ENCODE data around the gene SIL1. TPM values are rescaled to one million over a fixed set of nuclear protein-coding genes. Genes with fewer than 3 reads are reported as not detected.
A peak's percentile ranks its signal among the peaks of the same experiment; 100 is the strongest.
"Not testable (repeated sequence)": the region's sequence is repeated elsewhere in the genome, so short reads cannot be mapped to it uniquely, and the experiment has no call there.

SIL1 gene
- total RNA-seq, 2 experiments from 2014 or later, result 27.2 to 30.3 TPM

DNA sequence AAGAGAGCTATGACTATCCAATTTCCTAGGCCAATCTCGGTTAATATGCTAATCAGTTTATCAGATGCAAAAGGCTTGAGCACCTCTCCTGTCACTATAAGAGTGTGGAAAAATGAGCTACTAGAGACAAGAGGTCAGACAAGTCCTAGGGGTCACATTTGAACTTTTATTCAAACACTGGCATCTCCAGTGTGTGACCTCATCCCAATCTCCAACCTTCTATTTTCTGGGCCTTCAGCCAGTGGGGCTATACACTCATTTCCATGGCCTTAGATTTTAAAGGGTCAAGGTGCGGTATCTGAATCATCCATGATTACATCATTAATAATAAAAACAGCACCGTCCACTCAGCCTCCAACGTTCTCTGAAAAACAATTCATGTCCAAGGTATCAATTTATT is 183.4 kb downstream of the SIL1 start:
- no peak for DNase-seq
- no peak overlapping the region for H3K27ac Mint-ChIP-seq
- no peak overlapping the region for H3K4me3 Mint-ChIP-seq
- POLR2A ChIA-PET, result no interaction called here
- peaks cover 41% of the 10 kb centered on the region for H3K36me3 Mint-ChIP-seq
- H3K9me3 Mint-ChIP-seq, result no peaks in the 10 kb centered on the region
- CTCF ChIA-PET, result no interaction called here
- no peaks in the 10 kb centered on the region for H3K4me1 Mint-ChIP-seq (ENCODE audit: low read depth)
- intact Hi-C loops (cut with micrococcal nuclease), result no loop called here
- H3K27me3 Mint-ChIP-seq, result no peaks in the 10 kb centered on the region

DNA sequence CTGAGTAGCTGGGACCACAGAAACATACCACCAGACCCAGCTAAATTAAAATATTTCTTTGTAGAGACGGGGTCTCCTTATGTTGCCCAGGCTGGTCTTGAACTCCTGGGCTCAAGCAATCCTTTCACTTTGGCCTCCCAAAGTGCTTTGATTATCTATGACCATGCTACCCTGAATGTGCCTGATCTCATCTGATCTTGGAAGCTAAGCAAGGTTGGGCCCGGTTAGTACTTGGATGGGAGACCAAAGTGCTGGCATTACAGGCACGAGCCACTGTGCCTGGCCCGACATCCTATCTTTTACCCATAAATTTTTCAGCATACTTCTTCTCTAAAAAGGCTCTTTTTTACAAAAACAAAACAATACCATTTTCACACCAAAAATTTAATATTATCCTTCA is 186.0 kb downstream of the SIL1 start:
- ChIA-PET CTCF (no interaction called here), POLR2A (no interaction called here)
- Mint-ChIP-seq H3K4me1 (ENCODE audit: low read depth) (no peaks in the 10 kb centered on the region), H3K27ac (no peak overlapping the region), H3K4me3 (no peak overlapping the region), H3K36me3 (peaks cover 33% of the 10 kb centered on the region), H3K9me3 (no peaks in the 10 kb centered on the region), H3K27me3 (no peaks in the 10 kb centered on the region)
- DNase-seq, result no peak
- intact Hi-C loops (cut with micrococcal nuclease), result no loop called here

DNA sequence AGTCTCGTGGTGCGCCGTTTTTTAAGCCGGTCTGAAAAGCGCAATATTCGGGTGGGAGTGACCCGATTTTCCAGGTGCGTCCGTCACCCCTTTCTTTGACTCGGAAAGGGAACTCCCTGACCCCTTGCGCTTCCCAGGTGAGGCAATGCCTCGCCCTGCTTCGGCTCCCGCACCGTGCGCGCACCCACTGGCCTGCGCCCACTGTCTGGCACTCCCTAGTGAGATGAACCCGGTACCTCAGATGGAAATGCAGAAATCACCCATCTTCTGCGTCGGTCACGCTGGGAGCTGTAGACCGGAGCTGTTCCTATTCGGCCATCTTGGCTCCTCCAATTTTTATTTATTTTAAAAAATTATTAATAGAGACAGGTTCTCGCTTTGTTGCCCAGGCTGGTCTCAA is 187.0 kb downstream of the SIL1 start:
- DNase-seq; H3K27me3 Mint-ChIP-seq; POLR2A ChIA-PET; H3K9me3 Mint-ChIP-seq; H3K4me1 Mint-ChIP-seq (ENCODE audit: low read depth); CTCF ChIA-PET; H3K27ac Mint-ChIP-seq; intact Hi-C loops (cut with micrococcal nuclease): not testable (repeated sequence)
- peaks cover 26% of the 10 kb centered on the region for H3K36me3 Mint-ChIP-seq
- peak overlapping the region; percentile 26 for H3K4me3 Mint-ChIP-seq

DNA sequence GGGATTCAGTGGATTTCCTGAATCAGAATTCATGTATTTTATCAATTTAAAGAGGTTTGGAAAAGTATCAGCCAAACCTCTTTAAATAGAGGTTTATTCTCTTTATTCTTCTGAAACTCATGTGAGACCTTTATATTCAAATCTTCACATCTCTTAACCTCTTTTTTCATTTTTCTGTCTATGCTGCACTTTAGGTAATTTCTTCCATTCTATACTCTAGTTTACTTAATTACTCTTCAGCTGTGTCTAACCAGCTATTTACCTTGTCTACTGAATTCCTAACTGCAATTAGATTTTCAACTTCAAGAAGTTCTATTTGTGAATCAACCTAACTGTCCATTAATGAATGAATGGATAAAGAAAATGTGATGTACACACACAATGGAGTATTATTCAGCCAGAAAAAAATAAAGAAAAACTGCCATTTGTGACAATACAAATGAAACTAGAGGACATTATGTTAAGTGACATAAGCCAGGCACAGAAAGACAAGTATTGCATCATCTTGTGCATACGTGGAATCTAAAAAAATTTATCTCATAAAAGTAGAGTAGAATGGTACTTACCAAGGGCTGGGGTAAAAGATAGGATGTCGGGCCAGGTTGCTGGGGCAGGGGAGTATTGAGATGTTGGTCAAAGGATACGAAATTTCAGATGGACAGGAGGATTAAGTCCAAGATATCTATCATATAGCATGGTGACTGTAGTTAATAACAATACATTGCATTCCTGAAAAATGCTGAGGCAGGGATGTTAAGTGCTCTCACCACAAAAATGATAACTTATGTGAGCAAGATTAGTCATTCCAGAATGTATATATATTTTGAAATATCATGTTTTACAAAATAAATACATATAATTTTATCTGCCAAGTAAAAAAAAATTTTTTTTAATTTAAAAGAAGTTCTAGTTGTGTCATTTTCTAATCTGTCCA is 193.5 kb downstream of the SIL1 start:
- peaks cover 6% of the 10 kb centered on the region for H3K36me3 Mint-ChIP-seq
- H3K27ac Mint-ChIP-seq, result no peak overlapping the region
- no peaks in the 10 kb centered on the region for H3K9me3 Mint-ChIP-seq
- POLR2A ChIA-PET, result no interaction called here
- CTCF ChIA-PET, result no interaction called here
- DNase-seq, result no peak
- H3K27me3 Mint-ChIP-seq, result no peaks in the 10 kb centered on the region
- H3K4me1 Mint-ChIP-seq (ENCODE audit: low read depth), result no peaks in the 10 kb centered on the region
- intact Hi-C loops (cut with micrococcal nuclease), result no loop called here
- H3K4me3 Mint-ChIP-seq, result no peak overlapping the region

DNA sequence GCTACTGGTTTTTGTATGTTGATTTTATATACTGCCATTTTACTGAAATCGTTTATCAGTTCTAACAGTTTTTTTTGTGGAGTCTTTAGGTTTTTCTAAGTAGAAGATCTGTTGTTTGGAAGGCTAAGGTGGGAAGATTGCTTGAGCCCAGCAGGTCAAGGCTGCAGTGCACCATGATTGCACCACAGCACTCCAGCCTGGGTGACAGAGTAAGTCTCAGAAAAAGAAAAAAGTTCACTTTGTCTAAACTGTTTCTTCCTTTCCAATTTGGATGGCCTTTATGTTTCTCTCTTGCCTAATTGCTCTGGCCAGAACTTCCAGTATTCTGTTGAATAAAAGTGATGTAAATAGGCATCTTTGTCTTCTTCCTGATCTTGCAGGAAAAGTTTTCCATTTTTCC is 198.5 kb downstream of the SIL1 start:
- Mint-ChIP-seq H3K9me3 (peaks cover 11% of the 10 kb centered on the region), H3K27ac (no peak overlapping the region), H3K4me3 (no peak overlapping the region), H3K4me1 (ENCODE audit: low read depth) (no peaks in the 10 kb centered on the region), H3K27me3 (no peaks in the 10 kb centered on the region), H3K36me3 (peaks cover 14% of the 10 kb centered on the region)
- DNase-seq, result no peak
- POLR2A ChIA-PET, result no interaction called here
- intact Hi-C loops (cut with micrococcal nuclease), result no loop called here
- CTCF ChIA-PET, result no interaction called here

DNA sequence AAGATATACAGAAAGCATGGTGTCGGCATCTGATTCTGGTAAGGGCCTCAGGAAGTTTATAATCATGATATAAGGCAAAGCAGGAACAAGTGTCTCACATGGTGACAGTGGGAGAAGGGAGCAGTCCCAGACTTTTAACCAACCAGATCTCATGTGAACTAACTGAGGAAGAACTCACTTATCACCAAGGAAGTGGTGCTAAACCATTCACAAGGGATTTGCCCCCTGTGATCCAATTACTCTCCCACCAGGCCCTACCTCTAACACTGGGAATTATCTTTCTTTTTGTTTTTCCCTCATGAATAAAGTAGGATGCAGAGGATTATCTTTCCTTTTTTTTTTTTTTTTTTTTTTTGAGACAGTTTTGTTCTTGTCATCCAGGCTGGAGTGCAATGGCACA is 199.6 kb downstream of the SIL1 start:
- no peak overlapping the region for H3K27ac Mint-ChIP-seq
- H3K27me3 Mint-ChIP-seq, result no peaks in the 10 kb centered on the region
- ChIA-PET POLR2A (no interaction called here), CTCF (no interaction called here)
- DNase-seq, result no peak
- intact Hi-C loops (cut with micrococcal nuclease), result no loop called here
- H3K4me1 Mint-ChIP-seq (ENCODE audit: low read depth), result no peaks in the 10 kb centered on the region
- peaks cover 11% of the 10 kb centered on the region for H3K9me3 Mint-ChIP-seq
- no peak overlapping the region for H3K4me3 Mint-ChIP-seq
- peaks cover 14% of the 10 kb centered on the region for H3K36me3 Mint-ChIP-seq

DNA sequence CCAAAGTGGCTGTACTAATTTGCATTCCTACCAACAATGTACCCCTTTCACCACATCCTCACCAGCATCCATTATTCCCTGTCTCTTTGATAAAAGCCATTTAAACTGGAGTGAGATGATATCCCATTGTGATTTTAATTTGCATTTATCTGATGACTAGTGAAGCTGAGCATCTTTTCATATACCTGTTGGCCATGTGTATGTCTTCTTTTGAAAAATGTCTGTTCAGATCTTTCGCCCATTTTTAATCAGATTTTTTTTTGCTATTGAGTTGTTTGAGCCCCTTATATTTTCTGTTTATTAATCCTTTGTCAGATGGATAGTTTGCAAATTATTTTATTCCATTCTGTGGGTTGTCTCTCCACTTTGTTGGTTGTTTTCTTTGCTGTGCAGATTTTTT is 202.0 kb downstream of the SIL1 start:
- Mint-ChIP-seq H3K9me3 (peaks cover 11% of the 10 kb centered on the region), H3K27me3 (no peaks in the 10 kb centered on the region), H3K4me1 (ENCODE audit: low read depth) (no peaks in the 10 kb centered on the region), H3K27ac (no peak overlapping the region), H3K4me3 (no peak overlapping the region), H3K36me3 (peaks cover 11% of the 10 kb centered on the region)
- no peak for DNase-seq
- intact Hi-C loops (cut with micrococcal nuclease), result no loop called here
- ChIA-PET POLR2A (no interaction called here), CTCF (no interaction called here)

DNA sequence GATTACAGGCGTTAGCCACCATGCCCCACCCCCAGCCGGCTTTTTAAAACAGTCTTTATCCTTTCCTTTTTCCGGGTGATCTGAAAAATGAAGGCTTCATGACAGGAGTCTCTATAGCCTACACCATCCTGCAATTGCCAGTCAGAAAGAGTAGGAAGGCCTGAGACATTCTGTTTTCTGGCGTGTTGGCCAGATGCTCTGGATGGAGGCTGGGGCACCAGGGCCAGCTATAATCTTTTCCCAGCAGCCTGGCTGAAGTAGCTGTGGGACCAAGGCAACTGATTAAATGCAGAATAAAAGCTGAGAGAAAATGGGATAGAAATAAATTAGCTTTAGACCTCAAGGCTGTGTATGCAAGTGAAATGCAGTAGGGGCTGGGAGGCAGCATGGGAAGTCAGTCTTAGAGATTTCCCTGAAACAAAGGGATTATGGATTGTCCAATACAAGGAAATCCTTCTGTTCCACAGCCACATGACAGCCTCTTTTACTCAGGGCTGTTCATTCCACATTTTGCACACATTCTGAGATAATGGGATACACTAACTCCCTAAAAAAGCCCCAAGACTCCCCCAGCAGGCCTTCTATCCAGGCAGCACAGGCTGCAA is 207.1 kb downstream of the SIL1 start:
- ChIA-PET POLR2A (no interaction called here), CTCF (no interaction called here)
- no peak for DNase-seq
- H3K27me3 Mint-ChIP-seq, result no peaks in the 10 kb centered on the region
- no peaks in the 10 kb centered on the region for H3K4me1 Mint-ChIP-seq (ENCODE audit: low read depth)
- H3K36me3 Mint-ChIP-seq, result peaks cover 5% of the 10 kb centered on the region
- no peak overlapping the region for H3K27ac Mint-ChIP-seq
- H3K9me3 Mint-ChIP-seq, result peaks cover 2% of the 10 kb centered on the region
- intact Hi-C loops (cut with micrococcal nuclease), result no loop called here
- H3K4me3 Mint-ChIP-seq, result no peak overlapping the region

DNA sequence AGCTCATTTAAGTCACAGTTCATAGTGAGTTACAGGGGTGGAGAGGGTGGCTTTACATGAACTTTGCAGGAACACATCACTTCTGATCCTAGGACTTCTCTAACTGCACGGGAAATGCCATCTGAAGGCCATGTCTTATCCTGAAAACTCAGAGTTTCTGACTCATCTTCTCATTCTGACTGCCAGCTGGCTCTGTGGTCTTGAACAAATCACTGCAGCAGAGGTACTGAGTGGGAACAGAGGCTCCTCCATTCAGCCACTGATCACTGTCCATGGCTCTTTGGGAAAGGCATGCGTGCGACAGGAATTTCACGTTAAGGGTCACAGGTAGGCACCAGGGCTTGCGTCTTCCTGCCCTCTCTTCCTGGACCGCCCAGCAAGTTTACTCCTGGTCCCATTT is 208.4 kb downstream of the SIL1 start:
- Mint-ChIP-seq H3K27me3 (no peaks in the 10 kb centered on the region), H3K4me1 (ENCODE audit: low read depth) (no peaks in the 10 kb centered on the region), H3K9me3 (no peaks in the 10 kb centered on the region), H3K27ac (no peak overlapping the region), H3K36me3 (peaks cover 3% of the 10 kb centered on the region), H3K4me3 (no peak overlapping the region)
- intact Hi-C loops (cut with micrococcal nuclease), result no loop called here
- CTCF ChIA-PET, result no interaction called here
- POLR2A ChIA-PET, result no interaction called here
- DNase-seq, result no peak

DNA sequence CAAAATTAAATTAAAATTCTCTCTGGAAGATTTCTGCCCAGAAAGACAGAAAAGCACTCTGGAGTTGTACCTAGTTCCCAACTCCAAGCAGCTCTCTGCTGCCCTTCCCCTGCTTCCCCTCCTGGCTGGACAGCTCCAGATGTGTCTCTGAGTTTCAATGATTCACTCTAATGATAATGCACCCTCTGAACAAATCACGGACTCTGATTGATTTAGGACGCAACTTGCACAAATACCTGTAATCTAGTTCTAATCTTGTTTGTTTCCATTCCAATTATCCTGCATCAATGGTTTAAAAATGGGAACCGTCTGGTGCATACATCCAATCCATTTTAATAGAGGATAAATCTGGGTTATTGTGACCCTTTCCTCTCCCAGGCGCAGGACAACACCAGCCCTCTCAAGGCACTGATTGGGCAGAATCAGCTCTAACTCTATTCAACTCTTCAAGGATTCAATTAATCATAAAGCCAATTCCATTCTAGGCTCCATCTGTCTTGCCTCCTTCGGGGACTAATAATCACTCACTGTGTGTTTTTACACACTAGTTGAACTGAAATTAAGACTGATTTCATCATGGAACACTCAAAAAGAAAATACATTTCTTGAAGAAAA is 211.9 kb downstream of the SIL1 start:
- Mint-ChIP-seq H3K36me3 (peaks cover 3% of the 10 kb centered on the region), H3K9me3 (no peaks in the 10 kb centered on the region), H3K27ac (no peak overlapping the region), H3K27me3 (no peaks in the 10 kb centered on the region), H3K4me1 (ENCODE audit: low read depth) (peaks cover 14% of the 10 kb centered on the region), H3K4me3 (no peak overlapping the region)
- intact Hi-C loops (cut with micrococcal nuclease), result no loop called here
- POLR2A ChIA-PET, result no interaction called here
- no peak for DNase-seq
- CTCF ChIA-PET, result interaction anchor here (1.0 kb wide), 1 partner anchor 162 kb away, joined by 3 read pairs; no protein-coding TSS in a partner anchor

DNA sequence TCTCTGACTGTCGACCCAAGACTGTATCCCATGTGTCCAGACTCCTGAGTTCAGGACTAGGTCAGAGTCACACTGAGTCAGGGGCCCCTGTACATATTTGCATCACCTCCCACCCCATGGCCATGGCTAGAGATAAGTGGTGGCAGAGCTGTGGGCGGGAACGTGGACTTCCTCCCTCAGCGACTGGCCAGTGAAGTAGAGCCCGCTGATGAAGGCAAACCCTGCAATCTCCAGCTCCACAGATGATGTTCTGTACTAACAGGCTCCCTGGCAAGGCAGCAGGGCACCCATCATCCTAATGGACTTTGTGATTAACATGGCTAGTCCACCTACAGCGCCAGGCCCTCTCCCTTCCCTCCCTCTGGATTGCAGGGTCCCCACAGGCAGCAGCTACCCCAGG is 212.5 kb downstream of the SIL1 start:
- POLR2A ChIA-PET, result no interaction called here
- H3K4me1 Mint-ChIP-seq (ENCODE audit: low read depth), result peaks cover 19% of the 10 kb centered on the region
- no peaks in the 10 kb centered on the region for H3K9me3 Mint-ChIP-seq
- no peak for DNase-seq
- no peak overlapping the region for H3K27ac Mint-ChIP-seq
- peaks cover 3% of the 10 kb centered on the region for H3K36me3 Mint-ChIP-seq
- H3K4me3 Mint-ChIP-seq, result no peak overlapping the region
- H3K27me3 Mint-ChIP-seq, result no peaks in the 10 kb centered on the region
- intact Hi-C loops (cut with micrococcal nuclease), result no loop called here
- CTCF ChIA-PET, result no interaction called here

DNA sequence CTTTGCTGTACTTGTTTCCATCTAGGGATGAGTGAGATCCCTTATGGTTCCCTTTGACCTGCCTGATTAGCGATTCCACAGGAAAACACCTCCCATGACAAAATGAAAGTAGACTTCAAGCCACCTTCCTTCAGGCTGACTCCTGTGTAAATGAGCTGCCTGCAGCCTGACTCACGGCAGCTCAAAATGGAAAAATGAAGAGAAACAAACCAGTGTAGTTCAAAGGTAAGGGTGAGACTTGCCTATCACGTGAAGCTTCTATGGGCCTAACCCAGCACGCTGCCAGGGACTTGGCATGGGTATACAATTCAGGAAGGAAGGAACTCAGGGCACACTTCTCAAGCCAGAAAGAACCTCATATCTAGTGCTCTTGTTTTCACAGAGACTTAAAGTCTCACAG is 212.9 kb downstream of the SIL1 start:
- POLR2A ChIA-PET, result no interaction called here
- no peak for DNase-seq
- intact Hi-C loops (cut with micrococcal nuclease), result no loop called here
- Mint-ChIP-seq H3K4me1 (ENCODE audit: low read depth) (peaks cover 23% of the 10 kb centered on the region), H3K9me3 (no peaks in the 10 kb centered on the region), H3K36me3 (peaks cover 3% of the 10 kb centered on the region), H3K4me3 (no peak overlapping the region), H3K27me3 (no peaks in the 10 kb centered on the region), H3K27ac (no peak overlapping the region)
- CTCF ChIA-PET, result no interaction called here

DNA sequence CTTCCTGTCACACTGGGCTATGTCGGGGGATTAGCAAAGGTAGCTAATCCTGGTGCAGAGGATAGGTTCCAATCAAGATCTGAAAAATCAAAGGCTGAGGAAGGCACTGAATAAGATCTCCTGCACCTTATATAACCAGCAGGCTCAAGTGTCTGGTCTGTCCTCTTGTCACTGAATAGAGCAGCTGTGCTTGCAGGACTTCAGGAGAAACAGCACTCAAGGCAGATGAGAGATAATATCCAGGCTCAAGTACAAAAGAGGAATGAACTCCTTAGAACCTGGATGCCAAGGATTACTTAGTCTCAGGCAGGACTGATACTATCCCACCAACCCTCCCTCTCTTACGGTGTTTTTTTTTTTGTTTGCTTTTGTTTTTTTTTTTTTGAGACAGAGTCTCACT is 214.2 kb downstream of the SIL1 start:
- Mint-ChIP-seq H3K9me3 (no peaks in the 10 kb centered on the region), H3K4me1 (ENCODE audit: low read depth) (peaks cover 31% of the 10 kb centered on the region), H3K36me3 (no peaks in the 10 kb centered on the region), H3K27ac (no peak overlapping the region), H3K4me3 (no peak overlapping the region), H3K27me3 (no peaks in the 10 kb centered on the region)
- no peak for DNase-seq
- ChIA-PET POLR2A (no interaction called here), CTCF (no interaction called here)
- intact Hi-C loops (cut with micrococcal nuclease), result no loop called here

Measured in activated CD4-positive, alpha-beta memory T cell treated with anti-CD3 and anti-CD28 coated beads for 36 hours (primary cell).